HEK293 (cell line): ENCODE results near the gene TTLL10.

ENCODE experiments used
- KLF10 ChIP-seq: fragments of 450-650 bp; IDR thresholded peaks from 2 replicates; pipeline ENCODE4 v1.5.1; 2018; ENCODE audit warnings: missing biosample characterization, mild to moderate bottlenecking, missing genetic modification characterization
- SP2 ChIP-seq: fragments of 450-650 bp; formaldehyde crosslinking; IDR thresholded peaks from 2 replicates; pipeline ENCODE4 v1.5.1; 2016; ENCODE audit warnings: missing biosample characterization, missing genetic modification characterization
- ZNF121 ChIP-seq: fragments of 450-650 bp; formaldehyde crosslinking; IDR thresholded peaks from 2 replicates; pipeline ENCODE4 v1.5.1; 2016; ENCODE audit warnings: missing biosample characterization, missing genetic modification characterization
- ZNF24 ChIP-seq: fragments of 450-650 bp; formaldehyde crosslinking; IDR thresholded peaks from 2 replicates; pipeline ENCODE4 v1.5.1; 2016; ENCODE audit warnings: missing biosample characterization, missing genetic modification characterization
- ZNF510 ChIP-seq: fragments of 450-650 bp; formaldehyde crosslinking; IDR thresholded peaks from 2 replicates; pipeline ENCODE4 v1.5.1; 2018; ENCODE audit warnings: mild to moderate bottlenecking, missing genetic modification characterization, missing biosample characterization; ENCODE audit not compliant: insufficient replicate concordance
- ZNF670 ChIP-seq: fragments of 450-650 bp; formaldehyde crosslinking; IDR thresholded peaks from 2 replicates; pipeline ENCODE4 v1.5.1; 2016; ENCODE audit warnings: missing biosample characterization, missing genetic modification characterization, low read depth
- TF ChIP-seq, protein P1 (sequence below): fragments of 450-650 bp; formaldehyde crosslinking; conservative IDR thresholded peaks from 2 replicates; pipeline ENCODE4 v1.5.1; 2016; ENCODE audit warnings: low read depth, missing biosample characterization, missing genetic modification characterization
- TF ChIP-seq, protein P2 (sequence below): fragments of 450-650 bp; formaldehyde crosslinking; IDR thresholded peaks from 2 replicates; pipeline ENCODE4 v1.5.1; 2016; ENCODE audit warnings: missing biosample characterization, missing genetic modification characterization
- TF ChIP-seq, protein P3 (sequence below): fragments of 450-650 bp; formaldehyde crosslinking; IDR thresholded peaks from 2 replicates; pipeline ENCODE4 v1.5.1; 2017; ENCODE audit warnings: missing biosample characterization, missing genetic modification characterization
- TF ChIP-seq, protein P4 (sequence below): fragments of 450-650 bp; formaldehyde crosslinking; IDR thresholded peaks from 2 replicates; pipeline ENCODE4 v1.5.1; 2016; ENCODE audit warnings: missing biosample characterization, missing genetic modification characterization
- TF ChIP-seq, protein P5 (sequence below): fragments of 450-650 bp; formaldehyde crosslinking; IDR thresholded peaks from 2 replicates; pipeline ENCODE4 v1.5.1; 2017; ENCODE audit warnings: missing biosample characterization, missing genetic modification characterization

DNA sequence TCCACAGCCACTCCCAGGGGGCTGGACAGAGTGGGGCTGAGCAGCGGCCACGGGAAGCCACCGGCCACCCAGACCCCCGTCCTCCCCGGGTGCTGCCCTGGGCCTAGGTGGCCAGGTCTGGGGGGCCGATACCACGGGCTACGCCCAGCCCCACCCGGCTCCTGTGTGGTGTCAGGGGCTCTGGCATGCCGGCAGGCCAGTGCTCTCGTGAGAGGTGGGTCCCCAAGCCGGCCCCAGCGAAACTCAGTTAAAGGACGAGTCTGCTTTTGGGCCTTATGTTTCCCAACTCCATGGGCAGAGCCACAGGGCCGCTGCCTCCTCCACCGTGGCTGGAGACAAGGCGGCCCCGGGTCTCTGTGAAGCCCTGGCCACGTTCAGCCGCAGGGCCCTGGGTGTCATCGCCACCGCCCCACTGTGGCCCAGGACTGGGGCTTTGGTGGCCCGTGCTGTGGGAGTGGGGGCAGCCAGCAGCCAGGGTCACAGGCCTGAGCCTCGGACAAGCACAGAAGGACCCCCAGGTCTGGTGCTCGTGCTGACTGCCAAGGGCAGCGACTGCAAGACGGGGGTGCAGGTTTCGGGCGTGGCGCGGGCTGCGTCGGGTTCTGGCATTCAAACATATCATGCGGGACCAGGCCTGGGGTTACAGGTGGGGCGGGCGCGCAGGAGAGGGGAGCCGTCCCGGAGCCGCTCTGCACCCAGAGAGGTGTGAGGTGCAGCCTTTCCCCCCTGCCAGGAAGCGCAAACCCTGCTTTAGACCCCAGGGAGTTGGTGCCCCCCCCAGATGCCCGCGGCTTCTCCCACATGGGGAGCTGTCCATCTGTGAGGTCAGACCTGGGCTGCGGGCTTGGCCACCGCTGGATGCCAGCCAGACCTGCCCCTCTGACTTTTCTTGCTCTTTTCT is 45.9 kb upstream of the TTLL10 start:
- TF ChIP-seq ZNF510 (tag by site-specific recombination) (no peak), ZNF24 (no peak), SP2 (tag by site-specific recombination) (no peak), KLF10 (tag by site-specific recombination) (no peak), ZNF121 (tag by site-specific recombination) (no peak), ZNF670 (tag by site-specific recombination) (no peak)
- TF ChIP-seq, protein P1, sequence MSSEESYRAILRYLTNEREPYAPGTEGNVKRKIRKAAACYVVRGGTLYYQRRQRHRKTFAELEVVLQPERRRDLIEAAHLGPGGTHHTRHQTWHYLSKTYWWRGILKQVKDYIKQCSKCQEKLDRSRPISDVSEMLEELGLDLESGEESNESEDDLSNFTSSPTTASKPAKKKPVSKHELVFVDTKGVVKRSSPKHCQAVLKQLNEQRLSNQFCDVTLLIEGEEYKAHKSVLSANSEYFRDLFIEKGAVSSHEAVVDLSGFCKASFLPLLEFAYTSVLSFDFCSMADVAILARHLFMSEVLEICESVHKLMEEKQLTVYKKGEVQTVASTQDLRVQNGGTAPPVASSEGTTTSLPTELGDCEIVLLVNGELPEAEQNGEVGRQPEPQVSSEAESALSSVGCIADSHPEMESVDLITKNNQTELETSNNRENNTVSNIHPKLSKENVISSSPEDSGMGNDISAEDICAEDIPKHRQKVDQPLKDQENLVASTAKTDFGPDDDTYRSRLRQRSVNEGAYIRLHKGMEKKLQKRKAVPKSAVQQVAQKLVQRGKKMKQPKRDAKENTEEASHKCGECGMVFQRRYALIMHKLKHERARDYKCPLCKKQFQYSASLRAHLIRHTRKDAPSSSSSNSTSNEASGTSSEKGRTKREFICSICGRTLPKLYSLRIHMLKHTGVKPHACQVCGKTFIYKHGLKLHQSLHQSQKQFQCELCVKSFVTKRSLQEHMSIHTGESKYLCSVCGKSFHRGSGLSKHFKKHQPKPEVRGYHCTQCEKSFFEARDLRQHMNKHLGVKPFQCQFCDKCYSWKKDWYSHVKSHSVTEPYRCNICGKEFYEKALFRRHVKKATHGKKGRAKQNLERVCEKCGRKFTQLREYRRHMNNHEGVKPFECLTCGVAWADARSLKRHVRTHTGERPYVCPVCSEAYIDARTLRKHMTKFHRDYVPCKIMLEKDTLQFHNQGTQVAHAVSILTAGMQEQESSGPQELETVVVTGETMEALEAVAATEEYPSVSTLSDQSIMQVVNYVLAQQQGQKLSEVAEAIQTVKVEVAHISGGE (tag by site-specific recombination): no peak
- TF ChIP-seq, protein P2, sequence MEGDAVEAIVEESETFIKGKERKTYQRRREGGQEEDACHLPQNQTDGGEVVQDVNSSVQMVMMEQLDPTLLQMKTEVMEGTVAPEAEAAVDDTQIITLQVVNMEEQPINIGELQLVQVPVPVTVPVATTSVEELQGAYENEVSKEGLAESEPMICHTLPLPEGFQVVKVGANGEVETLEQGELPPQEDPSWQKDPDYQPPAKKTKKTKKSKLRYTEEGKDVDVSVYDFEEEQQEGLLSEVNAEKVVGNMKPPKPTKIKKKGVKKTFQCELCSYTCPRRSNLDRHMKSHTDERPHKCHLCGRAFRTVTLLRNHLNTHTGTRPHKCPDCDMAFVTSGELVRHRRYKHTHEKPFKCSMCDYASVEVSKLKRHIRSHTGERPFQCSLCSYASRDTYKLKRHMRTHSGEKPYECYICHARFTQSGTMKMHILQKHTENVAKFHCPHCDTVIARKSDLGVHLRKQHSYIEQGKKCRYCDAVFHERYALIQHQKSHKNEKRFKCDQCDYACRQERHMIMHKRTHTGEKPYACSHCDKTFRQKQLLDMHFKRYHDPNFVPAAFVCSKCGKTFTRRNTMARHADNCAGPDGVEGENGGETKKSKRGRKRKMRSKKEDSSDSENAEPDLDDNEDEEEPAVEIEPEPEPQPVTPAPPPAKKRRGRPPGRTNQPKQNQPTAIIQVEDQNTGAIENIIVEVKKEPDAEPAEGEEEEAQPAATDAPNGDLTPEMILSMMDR (tag by site-specific recombination): no peak
- TF ChIP-seq, protein P3, sequence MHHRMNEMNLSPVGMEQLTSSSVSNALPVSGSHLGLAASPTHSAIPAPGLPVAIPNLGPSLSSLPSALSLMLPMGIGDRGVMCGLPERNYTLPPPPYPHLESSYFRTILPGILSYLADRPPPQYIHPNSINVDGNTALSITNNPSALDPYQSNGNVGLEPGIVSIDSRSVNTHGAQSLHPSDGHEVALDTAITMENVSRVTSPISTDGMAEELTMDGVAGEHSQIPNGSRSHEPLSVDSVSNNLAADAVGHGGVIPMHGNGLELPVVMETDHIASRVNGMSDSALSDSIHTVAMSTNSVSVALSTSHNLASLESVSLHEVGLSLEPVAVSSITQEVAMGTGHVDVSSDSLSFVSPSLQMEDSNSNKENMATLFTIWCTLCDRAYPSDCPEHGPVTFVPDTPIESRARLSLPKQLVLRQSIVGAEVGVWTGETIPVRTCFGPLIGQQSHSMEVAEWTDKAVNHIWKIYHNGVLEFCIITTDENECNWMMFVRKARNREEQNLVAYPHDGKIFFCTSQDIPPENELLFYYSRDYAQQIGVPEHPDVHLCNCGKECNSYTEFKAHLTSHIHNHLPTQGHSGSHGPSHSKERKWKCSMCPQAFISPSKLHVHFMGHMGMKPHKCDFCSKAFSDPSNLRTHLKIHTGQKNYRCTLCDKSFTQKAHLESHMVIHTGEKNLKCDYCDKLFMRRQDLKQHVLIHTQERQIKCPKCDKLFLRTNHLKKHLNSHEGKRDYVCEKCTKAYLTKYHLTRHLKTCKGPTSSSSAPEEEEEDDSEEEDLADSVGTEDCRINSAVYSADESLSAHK (tag by site-specific recombination): no peak
- TF ChIP-seq, protein P4, sequence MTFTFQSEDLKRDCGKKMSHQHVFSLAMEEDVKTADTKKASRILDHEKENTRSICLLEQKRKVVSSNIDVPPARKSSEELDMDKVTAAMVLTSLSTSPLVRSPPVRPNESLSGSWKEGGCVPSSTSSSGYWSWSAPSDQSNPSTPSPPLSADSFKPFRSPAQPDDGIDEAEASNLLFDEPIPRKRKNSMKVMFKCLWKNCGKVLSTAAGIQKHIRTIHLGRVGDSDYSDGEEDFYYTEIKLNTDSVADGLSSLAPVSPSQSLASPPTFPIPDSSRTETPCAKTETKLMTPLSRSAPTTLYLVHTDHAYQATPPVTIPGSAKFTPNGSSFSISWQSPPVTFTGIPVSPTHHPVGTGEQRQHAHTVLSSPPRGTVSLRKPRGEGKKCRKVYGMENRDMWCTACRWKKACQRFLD: no peak
- TF ChIP-seq, protein P5, sequence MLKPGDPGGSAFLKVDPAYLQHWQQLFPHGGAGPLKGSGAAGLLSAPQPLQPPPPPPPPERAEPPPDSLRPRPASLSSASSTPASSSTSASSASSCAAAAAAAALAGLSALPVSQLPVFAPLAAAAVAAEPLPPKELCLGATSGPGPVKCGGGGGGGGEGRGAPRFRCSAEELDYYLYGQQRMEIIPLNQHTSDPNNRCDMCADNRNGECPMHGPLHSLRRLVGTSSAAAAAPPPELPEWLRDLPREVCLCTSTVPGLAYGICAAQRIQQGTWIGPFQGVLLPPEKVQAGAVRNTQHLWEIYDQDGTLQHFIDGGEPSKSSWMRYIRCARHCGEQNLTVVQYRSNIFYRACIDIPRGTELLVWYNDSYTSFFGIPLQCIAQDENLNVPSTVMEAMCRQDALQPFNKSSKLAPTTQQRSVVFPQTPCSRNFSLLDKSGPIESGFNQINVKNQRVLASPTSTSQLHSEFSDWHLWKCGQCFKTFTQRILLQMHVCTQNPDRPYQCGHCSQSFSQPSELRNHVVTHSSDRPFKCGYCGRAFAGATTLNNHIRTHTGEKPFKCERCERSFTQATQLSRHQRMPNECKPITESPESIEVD: no peak
